Stimulated activated CD8-positive, alpha-beta memory T cell treated with anti-CD3 and anti-CD28 coated beads, Interleukin-12 subunit alpha, Interleukin-12 subunit beta, amount 100 ng/mL, for 4 hours (primary cell): Measurements from ENCODE around the gene ELOVL7.
"Not testable (repeated sequence)": the region's sequence is repeated elsewhere in the genome, so short reads cannot be mapped to it uniquely, and the experiment has no call there.

Experiments used
- DNase-seq: peaks from one replicate; pipeline ENCODE4 v3.0.0-alpha.2; 2020; ENCODE audit warnings: low read depth

Gene ELOVL7

GRCh38 chr5:60843936-60844905 lies at the start of gene ELOVL7:
Gene ELOVL7, minus strand, starts transcription at chr5:60844269. Its CDS starts 56,872 bp downstream, at chr5:60787397.
- DNase-seq, result peak; percentile 7

DNA sequence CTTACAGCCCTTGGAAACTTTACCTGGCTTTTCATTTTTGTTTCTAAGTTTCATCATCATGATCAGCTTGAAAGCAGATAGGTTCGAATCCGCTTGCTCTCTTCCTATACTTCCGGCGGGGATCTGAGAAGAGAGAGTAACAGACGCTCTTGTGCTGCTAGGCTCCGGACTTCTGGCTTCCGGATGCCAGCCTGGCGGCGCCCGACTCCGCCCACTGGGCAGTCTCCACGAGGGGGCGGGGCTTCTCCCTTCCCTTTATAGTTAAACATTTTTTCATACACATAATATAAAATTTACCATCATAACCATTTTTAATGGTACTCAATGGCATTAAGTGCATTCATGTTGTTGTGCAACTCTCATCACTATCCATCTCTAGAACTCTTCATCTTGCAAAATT lies 49.5 kb upstream of the ELOVL7 start:
- DNase-seq, result no peak

GRCh38 chr5:60891667-60892066 lies 47.6 kb upstream of the ELOVL7 start:
- no peak for DNase-seq

DNA sequence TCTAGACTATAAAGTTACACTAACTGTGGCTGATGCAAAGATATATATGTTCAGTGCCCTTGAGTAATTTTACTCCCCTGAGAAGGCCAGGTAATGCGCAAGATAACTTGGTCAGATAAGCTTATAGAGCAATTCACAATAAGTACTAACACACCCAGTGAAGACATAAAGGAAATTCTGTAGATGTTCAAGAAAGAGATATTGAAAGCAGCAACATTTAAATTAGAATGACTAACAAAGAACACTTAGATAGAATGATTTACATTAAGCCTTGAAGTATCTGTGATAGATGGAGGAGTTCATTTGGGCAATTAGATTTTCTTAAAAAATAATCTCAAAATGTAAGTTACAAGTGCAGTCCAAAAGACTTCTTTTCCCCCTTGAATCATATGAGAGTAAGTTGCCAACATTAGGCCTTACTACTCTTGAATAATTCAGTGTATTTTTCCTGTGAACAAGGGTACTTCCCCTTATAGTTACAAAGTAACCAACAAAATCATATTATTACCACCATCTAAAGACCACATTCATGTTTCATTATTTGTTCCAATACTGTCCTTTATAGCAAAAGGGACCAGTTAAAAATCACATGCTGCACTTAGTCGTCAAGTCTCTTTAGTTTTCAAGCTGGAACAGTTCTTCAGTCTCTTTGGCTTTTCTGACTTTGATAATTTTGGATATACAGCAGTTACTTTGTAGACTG lies 44.4 kb upstream of the ELOVL7 start:
- DNase-seq, result no peak

DNA sequence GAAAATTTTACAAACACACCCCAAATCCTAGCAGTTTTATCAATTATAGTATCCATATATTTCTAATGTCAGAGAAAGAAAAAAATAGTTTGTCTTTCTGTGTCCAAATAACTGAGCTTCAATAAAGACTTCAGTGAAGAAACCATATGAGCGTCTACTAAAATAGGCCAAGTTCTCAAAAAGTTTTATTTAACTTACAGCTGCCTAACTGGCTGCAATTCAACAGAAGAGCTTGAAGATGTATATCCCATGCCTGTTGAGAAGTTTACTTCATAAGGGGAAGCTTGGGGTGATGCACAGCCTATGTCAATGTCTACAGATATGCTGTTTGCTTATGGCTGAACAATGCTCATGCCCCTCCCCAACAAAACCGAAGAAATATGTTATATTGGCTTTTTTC lies 43.7 kb upstream of the ELOVL7 start:
- DNase-seq, result no peak

GRCh38 chr5:60887096-60887495 lies 43.0 kb upstream of the ELOVL7 start:
- no peak for DNase-seq

DNA sequence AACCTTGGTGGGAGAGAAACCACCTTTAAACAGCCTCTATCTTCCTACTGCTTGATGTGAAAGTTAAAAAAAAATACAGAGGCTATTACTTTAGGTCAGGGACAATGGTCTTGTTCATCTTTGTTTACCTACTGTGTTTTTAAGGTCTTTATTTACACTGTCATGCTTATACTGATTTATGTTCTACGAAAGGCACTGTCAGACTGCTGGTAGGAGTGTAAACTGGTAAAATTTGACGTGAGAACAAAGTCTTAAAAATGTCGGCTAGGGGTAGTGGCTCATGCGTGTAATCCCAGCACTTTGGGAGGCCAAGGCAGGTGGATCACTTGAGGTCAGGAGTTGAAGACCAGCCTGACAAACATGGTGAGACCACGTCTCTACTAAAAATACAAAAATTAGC lies 42.1 kb upstream of the ELOVL7 start:
- DNase-seq, result no peak

DNA sequence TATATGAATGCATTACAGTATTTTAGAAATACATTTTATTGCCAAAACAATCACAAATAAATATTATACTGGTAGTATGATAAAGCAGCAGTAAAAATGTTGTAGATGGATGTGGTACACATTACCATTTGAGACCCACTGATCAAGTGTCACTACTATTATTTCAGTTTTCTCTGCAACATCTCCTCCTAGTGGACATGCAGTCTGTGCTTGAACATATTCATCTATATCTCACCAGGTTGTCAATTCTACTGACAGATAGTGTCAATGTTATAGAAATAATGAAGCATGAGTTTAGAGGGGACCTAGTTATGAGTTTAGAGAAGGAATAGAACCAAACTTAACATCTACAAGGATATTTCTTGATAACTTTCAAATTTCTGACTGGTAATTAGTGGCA lies 39.2 kb upstream of the ELOVL7 start:
- no peak for DNase-seq

GRCh38 chr5:60872892-60873291 lies 28.8 kb upstream of the ELOVL7 start:
- DNase-seq, result no peak

DNA sequence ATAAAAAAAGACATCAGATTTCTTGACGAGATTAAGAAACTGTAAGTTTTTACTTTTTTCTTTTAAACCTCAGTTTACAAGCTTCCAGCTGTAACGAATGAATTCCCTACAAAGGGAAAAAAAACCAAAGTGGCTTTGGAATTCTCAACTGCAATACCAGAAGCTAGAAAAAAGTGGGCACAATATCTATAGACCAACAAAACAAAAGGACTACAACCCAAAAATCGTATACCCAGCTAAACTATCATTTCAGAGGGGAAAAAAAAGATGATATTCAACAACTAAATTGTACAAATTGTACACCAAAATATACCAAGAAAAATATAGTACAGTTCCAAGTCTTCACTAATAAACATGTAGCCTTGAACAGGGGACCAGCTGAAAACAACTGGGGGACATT lies 26.8 kb upstream of the ELOVL7 start:
- DNase-seq, result no peak

DNA sequence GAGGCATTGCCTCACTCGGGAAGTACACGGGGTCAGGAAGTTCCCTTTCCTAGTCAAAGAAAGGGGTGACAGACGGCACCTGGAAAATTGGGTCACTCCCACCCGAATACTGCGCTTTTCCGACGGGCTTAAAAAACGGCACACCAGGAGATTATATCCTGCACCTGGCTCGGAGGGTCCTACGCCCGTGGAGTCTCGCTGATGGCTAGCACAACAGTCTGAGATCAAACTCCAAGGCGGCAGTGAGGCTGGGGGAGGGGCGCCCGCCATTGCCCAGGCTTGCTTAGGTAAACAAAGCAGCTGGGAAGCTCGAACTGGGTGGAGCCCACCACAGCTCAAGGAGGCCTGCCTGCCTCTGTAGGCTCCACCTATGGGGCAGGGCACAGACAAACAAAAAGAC lies 16.5 kb upstream of the ELOVL7 start:
- not testable (repeated sequence) for DNase-seq

GRCh38 chr5:60856066-60856465 lies 12.0 kb upstream of the ELOVL7 start:
- no peak for DNase-seq

DNA sequence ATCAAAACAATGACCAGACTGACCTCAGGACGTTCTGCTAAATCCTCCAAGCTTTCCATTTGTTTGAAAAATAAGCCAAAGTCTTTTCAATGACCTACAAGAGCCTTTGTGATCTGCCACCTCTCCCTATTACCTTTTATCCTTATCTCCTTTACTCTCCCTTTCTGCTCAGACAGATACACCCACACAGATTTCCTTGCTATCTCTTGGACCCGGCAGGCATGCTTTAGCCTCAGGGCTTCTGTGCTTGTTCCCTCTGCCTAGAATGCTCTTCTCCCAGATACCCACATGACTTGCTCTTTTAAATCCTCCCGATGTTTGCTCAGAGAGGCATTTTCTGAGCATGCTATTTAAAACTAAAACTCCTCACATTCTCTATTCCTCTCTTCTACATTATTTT lies 8.9 kb upstream of the ELOVL7 start:
- DNase-seq, result no peak

GRCh38 chr5:60852317-60852716 lies 8.2 kb upstream of the ELOVL7 start:
- no peak for DNase-seq

DNA sequence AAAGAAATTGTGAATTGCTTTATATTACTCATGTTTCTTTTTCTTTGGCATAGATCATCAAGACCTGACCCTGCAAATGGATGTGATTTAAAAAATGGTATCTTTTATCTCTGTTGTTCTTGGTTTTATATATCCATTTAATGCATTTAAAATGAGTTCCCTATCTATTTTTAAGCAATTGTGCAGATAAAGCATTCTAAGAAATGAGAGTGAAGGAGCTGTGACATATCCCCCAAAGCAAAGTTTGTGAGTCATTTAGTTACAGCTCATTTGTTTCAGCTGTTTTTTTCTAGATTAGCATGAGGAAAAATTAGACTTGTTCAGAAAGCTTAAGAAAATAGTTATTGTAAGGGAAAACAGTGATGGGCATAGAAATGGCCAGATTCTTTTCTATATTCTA lies 7.6 kb upstream of the ELOVL7 start:
- DNase-seq, result no peak

GRCh38 chr5:60846298-60846697 lies 2.2 kb upstream of the ELOVL7 start:
- no peak for DNase-seq

DNA sequence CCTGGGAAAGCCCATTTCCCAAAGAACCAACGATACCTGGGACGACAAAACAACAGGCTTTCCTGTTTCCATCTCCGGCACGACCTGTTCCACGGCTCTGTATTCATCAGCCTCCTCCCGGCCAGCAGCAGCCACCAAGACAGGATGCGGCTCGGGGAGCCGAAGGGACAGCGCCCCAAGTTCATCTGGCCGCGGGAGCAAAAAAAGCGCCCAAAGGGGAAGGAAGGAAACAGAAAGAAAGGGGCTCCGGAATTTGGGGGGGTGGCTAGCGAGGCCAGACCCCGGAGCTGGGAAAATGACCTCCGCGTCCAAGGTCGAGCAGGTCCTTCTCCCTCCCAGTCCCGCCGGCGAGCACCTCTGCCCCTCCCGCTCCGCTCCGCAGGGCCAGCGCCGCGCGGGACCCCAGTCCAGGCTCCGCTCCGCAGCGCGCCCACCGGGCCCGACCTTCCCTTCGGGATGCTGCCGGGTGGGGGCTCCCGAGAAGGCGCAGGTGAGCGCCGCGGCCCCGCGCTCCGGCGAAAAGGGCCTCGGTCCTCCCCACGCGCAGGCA lies 608 bp downstream of the ELOVL7 start:
- no peak for DNase-seq

DNA sequence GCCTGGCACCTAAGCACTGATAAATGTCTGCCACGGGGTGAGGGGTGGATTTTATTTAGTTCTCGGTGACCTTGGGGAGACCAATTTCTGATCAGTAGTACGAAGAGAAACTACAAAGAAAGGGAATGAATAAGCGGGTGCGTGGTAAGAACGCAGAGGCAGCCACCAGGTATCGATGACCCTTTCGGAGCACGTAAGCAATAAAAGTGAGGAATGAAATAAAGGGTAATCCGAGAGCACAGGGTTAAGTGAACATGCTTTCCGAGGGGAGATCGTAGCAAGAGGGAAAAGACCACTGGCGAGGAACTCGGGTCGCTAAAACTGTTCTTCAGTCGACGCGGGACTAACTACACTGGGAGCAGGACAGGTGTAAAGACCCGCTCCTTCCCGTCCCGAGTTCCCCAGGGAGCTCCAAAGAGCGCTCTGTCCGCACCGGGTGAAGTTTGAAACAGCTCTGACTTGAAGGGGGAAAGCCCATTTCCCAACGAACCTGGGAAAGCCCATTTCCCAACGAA lies 1.1 kb downstream of the ELOVL7 start:
- no peak for DNase-seq

GRCh38 chr5:60841361-60841760 lies 2.7 kb downstream of the ELOVL7 start:
- DNase-seq, result no peak

DNA sequence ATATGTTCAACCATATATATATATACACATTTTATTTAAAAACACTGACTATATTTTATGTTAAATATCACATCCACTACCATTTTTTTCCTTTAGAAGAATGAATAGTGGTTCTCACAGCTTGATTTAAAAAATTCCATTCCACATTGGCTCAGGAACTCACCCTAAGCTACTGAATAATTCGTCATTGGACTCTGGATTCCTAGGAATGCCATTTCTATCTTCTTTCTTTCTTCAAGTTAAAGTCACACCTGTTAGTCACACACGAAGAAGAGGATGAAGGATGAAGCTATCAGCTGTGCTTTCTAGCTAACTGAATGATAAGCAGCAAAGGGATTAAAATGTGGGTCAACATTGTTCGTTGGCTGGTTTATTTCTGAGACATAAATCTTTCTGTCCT lies 7.9 kb downstream of the ELOVL7 start:
- DNase-seq, result no peak

DNA sequence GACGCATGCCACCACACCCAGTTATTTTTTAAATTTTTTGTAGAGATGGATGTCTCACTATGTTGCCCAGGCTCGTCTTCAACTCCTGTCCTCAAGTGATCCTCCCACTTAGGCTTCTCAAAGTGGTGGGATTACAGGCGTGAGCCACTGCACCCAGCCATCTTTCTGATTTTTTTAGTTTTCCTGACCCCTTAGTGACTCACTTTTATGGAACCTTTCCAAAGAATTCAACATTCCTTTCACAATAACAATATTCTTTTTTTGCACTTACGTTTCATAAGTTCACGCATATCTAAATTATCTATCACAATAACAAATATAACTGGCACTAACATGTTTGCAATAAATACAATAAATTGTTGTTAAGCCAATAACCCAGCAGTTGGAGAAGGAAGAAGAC lies 8.5 kb downstream of the ELOVL7 start:
- no peak for DNase-seq

- no peak for DNase-seq
Observed at GRCh38 chr5:60833520-60833919, 10.5 kb downstream of the ELOVL7 start.
